ENCODE results near the gene RFTN1.
A peak's percentile ranks its signal among the peaks of the same experiment; 100 is the strongest.

RFTN1 gene

GRCh38 chr3:16412192-16412800, 101.2 kb downstream of the RFTN1 start:
- H3K9me3 Mint-ChIP-seq, result no peaks in the 10 kb centered on the region
- no peak overlapping the region for H3K4me3 Mint-ChIP-seq
- no peaks in the 10 kb centered on the region for H3K27me3 Mint-ChIP-seq
- H3K27ac Mint-ChIP-seq, result no peak overlapping the region
- H3K4me1 Mint-ChIP-seq, result peaks cover 61% of the 10 kb centered on the region
- H3K36me3 Mint-ChIP-seq, result peaks cover 12% of the 10 kb centered on the region

DNA sequence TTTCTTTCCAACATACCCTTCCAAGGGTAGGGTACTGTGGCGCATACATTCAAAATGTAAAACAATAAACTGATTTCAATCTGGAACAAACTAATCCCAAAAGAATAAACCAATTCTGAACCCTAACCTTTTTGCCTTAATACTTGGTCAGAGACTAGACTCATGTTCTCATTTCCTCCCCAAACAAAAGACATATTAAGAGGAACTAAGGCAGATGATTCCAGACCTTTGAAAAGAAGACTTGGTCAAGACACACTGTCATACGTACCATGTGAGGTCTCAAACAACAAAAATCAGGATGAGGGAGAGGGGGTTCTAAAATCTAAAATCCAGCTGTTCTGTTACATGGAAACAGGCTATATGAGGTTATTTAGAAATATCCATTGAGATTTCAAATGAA, 102.1 kb downstream of the RFTN1 start:
- H3K4me1 Mint-ChIP-seq, result peaks cover 57% of the 10 kb centered on the region
- no peaks in the 10 kb centered on the region for H3K27me3 Mint-ChIP-seq
- H3K4me3 Mint-ChIP-seq, result no peak overlapping the region
- no peaks in the 10 kb centered on the region for H3K9me3 Mint-ChIP-seq
- no peak overlapping the region for H3K27ac Mint-ChIP-seq
- peaks cover 9% of the 10 kb centered on the region for H3K36me3 Mint-ChIP-seq

DNA sequence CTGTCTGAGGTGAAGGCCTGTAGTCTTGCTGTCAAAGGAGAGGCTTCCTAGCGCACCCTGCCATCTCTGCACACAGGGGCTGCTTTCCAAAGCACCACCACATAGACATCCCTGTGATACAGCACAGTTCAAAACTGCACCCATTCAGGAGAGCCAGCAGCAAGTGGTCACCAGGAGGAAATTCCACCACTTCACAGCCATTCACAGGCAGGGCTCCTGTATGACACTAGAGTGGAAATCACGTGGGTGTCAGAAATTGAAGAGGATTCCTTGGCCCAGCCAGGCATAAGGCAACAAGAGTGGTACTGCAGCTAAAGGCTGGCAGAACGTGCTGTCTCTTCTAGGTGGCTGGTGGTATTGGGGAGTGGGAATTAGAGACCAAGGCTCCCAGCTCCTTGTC, 102.8 kb downstream of the RFTN1 start:
- H3K27me3 Mint-ChIP-seq, result no peaks in the 10 kb centered on the region
- H3K4me1 Mint-ChIP-seq, result peaks cover 50% of the 10 kb centered on the region
- H3K9me3 Mint-ChIP-seq, result no peaks in the 10 kb centered on the region
- H3K4me3 Mint-ChIP-seq, result no peak overlapping the region
- H3K36me3 Mint-ChIP-seq, result peaks cover 10% of the 10 kb centered on the region
- H3K27ac Mint-ChIP-seq, result no peak overlapping the region

DNA sequence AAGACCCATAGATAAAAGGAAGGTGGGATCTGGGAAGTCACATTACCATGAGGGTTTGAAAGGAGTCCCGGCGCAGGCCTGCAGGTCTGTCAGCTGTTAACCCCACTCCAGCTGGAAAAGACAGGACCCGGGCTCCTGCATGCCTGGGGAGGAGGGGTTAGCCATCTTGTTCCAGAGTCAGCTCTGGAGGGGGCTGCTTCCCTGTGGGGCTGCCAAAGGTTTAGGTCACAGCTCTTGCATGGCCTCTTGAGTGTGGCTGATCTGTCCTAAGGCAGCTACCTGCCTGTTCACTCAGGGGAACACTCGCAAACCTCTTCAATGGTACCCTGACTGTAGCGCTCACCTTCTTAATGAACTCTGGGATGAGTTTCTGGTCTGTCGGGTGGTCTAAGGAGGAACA, 104.5 kb downstream of the RFTN1 start:
- no peak overlapping the region for H3K27ac Mint-ChIP-seq

GRCh38 chr3:16407366-16407765, 106.1 kb downstream of the RFTN1 start:
- Mint-ChIP-seq H3K36me3 (peaks cover 18% of the 10 kb centered on the region), H3K27ac (no peak overlapping the region), H3K27me3 (no peaks in the 10 kb centered on the region), H3K9me3 (no peaks in the 10 kb centered on the region), H3K4me3 (no peak overlapping the region), H3K4me1 (peaks cover 24% of the 10 kb centered on the region)

More for the DNA sequence above, 104.5 kb downstream of the RFTN1 start:
- H3K4me1 Mint-ChIP-seq, result peaks cover 35% of the 10 kb centered on the region
- no peaks in the 10 kb centered on the region for H3K9me3 Mint-ChIP-seq
- H3K4me3 Mint-ChIP-seq, result no peak overlapping the region
- no peaks in the 10 kb centered on the region for H3K27me3 Mint-ChIP-seq
- H3K36me3 Mint-ChIP-seq, result peaks cover 14% of the 10 kb centered on the region

- Mint-ChIP-seq H3K27ac (no peak overlapping the region), H3K9me3 (no peaks in the 10 kb centered on the region), H3K4me1 (peaks cover 25% of the 10 kb centered on the region), H3K4me3 (no peak overlapping the region), H3K27me3 (no peaks in the 10 kb centered on the region), H3K36me3 (peaks cover 24% of the 10 kb centered on the region)
Measured at GRCh38 chr3:16406579-16406978, 106.9 kb downstream of the RFTN1 start.

GRCh38 chr3:16406166-16406565, 107.3 kb downstream of the RFTN1 start:
- no peak overlapping the region for H3K4me3 Mint-ChIP-seq
- H3K27me3 Mint-ChIP-seq, result no peaks in the 10 kb centered on the region
- H3K9me3 Mint-ChIP-seq, result no peaks in the 10 kb centered on the region
- no peak overlapping the region for H3K27ac Mint-ChIP-seq
- peaks cover 25% of the 10 kb centered on the region for H3K4me1 Mint-ChIP-seq
- peaks cover 28% of the 10 kb centered on the region for H3K36me3 Mint-ChIP-seq

DNA sequence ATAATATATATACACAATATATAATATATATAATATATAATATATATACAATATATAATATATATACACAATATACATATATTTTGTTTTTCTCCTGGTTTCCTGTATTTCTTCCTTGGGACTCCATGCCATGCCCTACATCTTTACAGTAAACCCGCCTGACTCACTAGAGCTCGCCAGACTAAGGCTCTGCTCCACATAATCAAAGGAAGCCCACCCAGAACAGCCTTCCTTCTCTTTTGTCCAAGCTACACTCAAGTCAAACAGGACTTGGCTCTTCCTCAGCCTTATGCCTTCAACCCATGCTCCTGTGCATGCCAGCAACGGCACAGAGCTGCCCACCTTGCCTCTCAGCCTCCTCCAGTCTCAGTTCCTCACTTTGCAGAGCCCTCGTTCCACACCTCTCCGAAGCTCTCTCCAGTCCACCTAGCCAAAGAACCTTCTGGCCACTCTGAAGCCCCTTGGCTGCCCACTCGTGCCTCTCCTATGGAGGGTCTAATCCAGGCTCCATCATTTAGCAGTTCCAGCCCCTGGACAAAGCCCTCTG, 109.1 kb downstream of the RFTN1 start:
- Mint-ChIP-seq H3K9me3 (no peaks in the 10 kb centered on the region), H3K27ac (no peak overlapping the region), H3K36me3 (peaks cover 31% of the 10 kb centered on the region), H3K4me3 (no peak overlapping the region), H3K4me1 (peaks cover 35% of the 10 kb centered on the region), H3K27me3 (no peaks in the 10 kb centered on the region)

- Mint-ChIP-seq H3K9me3 (no peaks in the 10 kb centered on the region), H3K27me3 (no peaks in the 10 kb centered on the region), H3K36me3 (peaks cover 27% of the 10 kb centered on the region), H3K27ac (no peak overlapping the region), H3K4me3 (no peak overlapping the region), H3K4me1 (peaks cover 27% of the 10 kb centered on the region)
Measured at GRCh38 chr3:16402451-16402850, 111.0 kb downstream of the RFTN1 start.

DNA sequence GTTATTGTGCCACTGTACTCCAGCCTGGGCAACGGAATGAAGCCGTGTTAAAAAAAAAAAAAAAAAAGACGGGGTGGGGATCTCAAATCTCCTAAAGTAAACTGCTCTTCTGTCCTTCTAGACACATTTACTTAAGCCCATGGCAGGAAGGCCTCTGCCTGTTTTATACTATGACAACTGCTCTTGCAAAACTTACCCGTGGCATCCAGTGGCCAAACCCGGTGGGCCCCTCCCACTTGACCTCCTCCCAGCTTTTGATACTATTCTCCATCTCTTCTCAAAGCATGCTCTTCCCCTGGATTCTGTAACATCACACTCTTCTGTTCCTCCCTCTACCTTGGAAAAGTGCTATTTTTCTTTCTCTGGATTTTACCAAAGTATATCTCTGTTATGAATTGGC, 112.2 kb downstream of the RFTN1 start:
- Mint-ChIP-seq H3K36me3 (peaks cover 33% of the 10 kb centered on the region), H3K4me1 (peaks cover 30% of the 10 kb centered on the region), H3K9me3 (no peaks in the 10 kb centered on the region), H3K4me3 (no peak overlapping the region), H3K27ac (peak overlapping the region; percentile 52), H3K27me3 (no peaks in the 10 kb centered on the region)

DNA sequence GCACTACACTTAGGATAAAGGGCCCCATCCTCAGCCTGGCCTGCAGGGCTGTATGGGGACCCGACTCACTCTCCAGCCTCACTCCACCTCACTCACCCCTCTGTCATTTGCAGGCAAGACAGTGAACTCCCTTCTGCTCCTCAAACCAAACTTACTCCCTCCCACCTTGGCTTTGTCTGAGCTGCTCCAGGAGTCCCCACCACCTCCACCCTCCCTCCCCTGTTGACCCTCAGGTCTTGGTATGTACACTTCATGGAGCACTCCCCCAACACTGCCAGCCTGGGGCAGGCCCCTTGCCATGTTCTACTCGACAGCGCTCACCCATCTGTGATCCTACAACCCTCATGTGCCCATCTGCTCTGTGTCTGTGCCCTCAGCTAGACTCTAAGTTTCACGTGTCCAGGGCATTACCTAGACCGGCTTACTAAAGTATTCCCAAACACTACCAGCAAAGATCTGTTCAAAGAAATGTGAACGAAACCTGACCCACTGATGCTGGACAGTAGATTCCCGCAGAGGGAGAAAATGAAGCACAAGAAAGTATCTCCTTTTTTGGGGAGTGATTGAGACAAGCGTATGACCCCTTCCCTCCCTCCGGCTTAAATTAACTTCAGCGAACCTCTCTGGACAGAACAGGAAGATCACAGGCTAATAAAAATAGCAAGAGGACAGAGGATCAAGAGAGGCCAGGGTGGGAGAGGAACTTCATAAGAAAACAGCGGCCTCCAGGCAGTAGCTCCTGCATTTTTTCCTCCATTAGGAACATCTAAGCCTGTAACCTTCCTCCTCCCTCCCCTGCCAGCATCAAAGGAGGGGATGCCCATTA, 113.2 kb downstream of the RFTN1 start:
- Mint-ChIP-seq H3K4me1 (peaks cover 34% of the 10 kb centered on the region), H3K4me3 (no peak overlapping the region), H3K9me3 (no peaks in the 10 kb centered on the region), H3K36me3 (peaks cover 31% of the 10 kb centered on the region), H3K27me3 (no peaks in the 10 kb centered on the region), H3K27ac (no peak overlapping the region)

- H3K9me3 Mint-ChIP-seq, result no peaks in the 10 kb centered on the region
- peak overlapping the region; percentile 8 for H3K27ac Mint-ChIP-seq
- H3K27me3 Mint-ChIP-seq, result no peaks in the 10 kb centered on the region
- H3K36me3 Mint-ChIP-seq, result peaks cover 30% of the 10 kb centered on the region
- peaks cover 34% of the 10 kb centered on the region for H3K4me1 Mint-ChIP-seq
- no peak overlapping the region for H3K4me3 Mint-ChIP-seq
Measured at GRCh38 chr3:16399473-16399872, 114.0 kb downstream of the RFTN1 start.

DNA sequence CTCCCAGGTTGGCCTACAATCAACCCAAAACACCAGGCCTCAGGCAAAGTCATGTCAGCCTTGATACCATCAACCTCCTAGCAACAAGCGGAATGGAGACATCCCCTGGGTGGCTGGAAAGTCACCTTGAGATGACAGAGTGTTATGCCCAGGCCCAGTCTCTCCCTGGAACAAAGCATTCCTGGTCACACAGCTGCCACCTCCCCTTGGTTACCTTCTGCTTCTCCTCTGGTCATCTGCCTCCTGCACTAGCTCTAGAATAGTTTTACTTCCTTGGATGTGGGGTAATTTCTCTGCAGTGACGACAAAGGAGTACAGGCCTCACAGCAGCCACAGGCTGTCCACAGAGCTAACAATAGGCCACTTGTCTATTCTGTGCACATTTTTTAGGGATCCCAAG, 114.9 kb downstream of the RFTN1 start:
- Mint-ChIP-seq H3K4me3 (no peak overlapping the region), H3K9me3 (no peaks in the 10 kb centered on the region), H3K27me3 (no peaks in the 10 kb centered on the region), H3K4me1 (peaks cover 34% of the 10 kb centered on the region), H3K36me3 (peaks cover 31% of the 10 kb centered on the region), H3K27ac (no peak overlapping the region)

GRCh38 chr3:16396202-16396601, 117.3 kb downstream of the RFTN1 start:
- H3K4me3 Mint-ChIP-seq, result no peak overlapping the region

GRCh38 chr3:16395212-16395611, 118.3 kb downstream of the RFTN1 start:
- Mint-ChIP-seq H3K4me1 (peaks cover 34% of the 10 kb centered on the region), H3K9me3 (no peaks in the 10 kb centered on the region), H3K4me3 (no peak overlapping the region), H3K27ac (no peak overlapping the region), H3K36me3 (peaks cover 27% of the 10 kb centered on the region), H3K27me3 (no peaks in the 10 kb centered on the region)

More at GRCh38 chr3:16396202-16396601, 117.3 kb downstream of the RFTN1 start:
- Mint-ChIP-seq H3K36me3 (peaks cover 24% of the 10 kb centered on the region), H3K27ac (no peak overlapping the region), H3K9me3 (no peaks in the 10 kb centered on the region), H3K4me1 (peaks cover 30% of the 10 kb centered on the region), H3K27me3 (no peaks in the 10 kb centered on the region)

GRCh38 chr3:16394639-16395038, 118.9 kb downstream of the RFTN1 start:
- Mint-ChIP-seq H3K27ac (no peak overlapping the region), H3K4me3 (no peak overlapping the region), H3K36me3 (peaks cover 30% of the 10 kb centered on the region), H3K4me1 (peaks cover 36% of the 10 kb centered on the region), H3K27me3 (no peaks in the 10 kb centered on the region), H3K9me3 (no peaks in the 10 kb centered on the region)

Measured in activated naive CD4-positive, alpha-beta T cell treated with anti-CD3 and anti-CD28 coated beads, Interleukin-2, amount 50 U/mL, for 24 hours (primary cell).